CD14-positive monocyte (primary cell): ENCODE results near the gene MAD2L1BP. TPM values are rescaled to one million over a fixed set of nuclear protein-coding genes. Genes with fewer than 3 reads are reported as not detected.

ENCODE experiments used
- DNase-seq, 3 donors: peaks; one replicate each; pipeline ENCODE4 v3.0.0-alpha.2; 2011 to 2022
- H2AFZ ChIP-seq: 2 replicates; pipeline ENCODE4 v1.6.0; 2012; ENCODE audit warnings: mild to moderate bottlenecking, low read depth, low read length, inconsistent platforms; ENCODE audit not compliant: insufficient read depth, poor library complexity, severe bottlenecking
- H3K27ac ChIP-seq, 2 donors: 1 replicate in 1 of 2; 2 replicates in 1 of 2; pipeline ENCODE4 v1.5.1; 2012 to 2013; ENCODE audit warnings: low read length in 2 of 2, control low read depth in 1 of 2, inconsistent platforms in 1 of 2, low read depth in 1 of 2, mild to moderate bottlenecking in 1 of 2
- H3K27me3 ChIP-seq, 2 donors: one replicate each; pipeline versions ENCODE4 v1.6.0 to v1.6.1; 2011 to 2013; ENCODE audit warnings: low read length in 2 of 2; ENCODE audit not compliant: control insufficient read depth in 2 of 2, insufficient read depth in 2 of 2
- H3K36me3 ChIP-seq, 2 donors: replicated peaks in 1 of 2; 1 replicate in 1 of 2; 2 replicates in 1 of 2; pipeline versions ENCODE4 v1.5.1 to v1.6.1; 2012 to 2013; ENCODE audit warnings: low read length in 2 of 2, control low read depth in 1 of 2, inconsistent platforms in 1 of 2, mild to moderate bottlenecking in 1 of 2; ENCODE audit not compliant: insufficient read depth in 2 of 2, control insufficient read depth in 1 of 2
- H3K4me1 ChIP-seq, 2 donors: 1 replicate in 1 of 2; 2 replicates in 1 of 2; pipeline versions ENCODE4 v1.5.1 to v1.6.1; 2012 to 2013; ENCODE audit warnings: low read length in 2 of 2, control low read depth in 1 of 2, inconsistent platforms in 1 of 2, mild to moderate bottlenecking in 1 of 2, moderate library complexity in 1 of 2; ENCODE audit not compliant: insufficient read depth in 2 of 2, control insufficient read depth in 1 of 2
- H3K4me2 ChIP-seq: replicated peaks from 2 replicates; pipeline ENCODE3; 2012; ENCODE audit warnings: low read length, moderate library complexity, mild to moderate bottlenecking; ENCODE audit not compliant: poor library complexity, severe bottlenecking; ENCODE audit errors: extremely low read depth
- H3K4me3 ChIP-seq, 3 experiments: fragments of 200-600 bp in 1 of 3; sonication (generic) in 1 of 3; replicated peaks in 1 of 3; 1 replicate in 2 of 3; 2 replicates in 1 of 3; pipeline ENCODE4 v1.5.1; 2011 to 2013; ENCODE audit warnings: low read length in 3 of 3, mild to moderate bottlenecking in 3 of 3, control low read depth in 2 of 3, low read depth in 2 of 3, inconsistent platforms in 1 of 3, moderate library complexity in 1 of 3
- H3K79me2 ChIP-seq: 2 replicates; pipeline ENCODE4 v1.6.0; 2012; ENCODE audit warnings: mild to moderate bottlenecking, control low read depth, inconsistent platforms, low read length, moderate library complexity; ENCODE audit not compliant: insufficient read depth
- H3K9ac ChIP-seq: 2 replicates; pipeline ENCODE4 v1.6.0; 2017; ENCODE audit warnings: low read length, mild to moderate bottlenecking; ENCODE audit not compliant: insufficient read depth, poor library complexity, severe bottlenecking
- H3K9me3 ChIP-seq, 2 donors: replicated peaks in 1 of 2; 1 replicate in 1 of 2; 2 replicates in 1 of 2; pipeline versions ENCODE4 v1.5.1 to v1.6.1; 2012 to 2013; ENCODE audit warnings: low read length in 2 of 2, control low read depth in 1 of 2; ENCODE audit not compliant: control insufficient read depth in 1 of 2, insufficient read depth in 1 of 2
- H4K20me1 ChIP-seq: 2 replicates; pipeline ENCODE4 v1.6.0; 2012; ENCODE audit warnings: mild to moderate bottlenecking, low read length, control low read depth, moderate library complexity; ENCODE audit not compliant: insufficient read depth
- H3K27ac Mint-ChIP-seq, 7 donors: one replicate each; pipeline ENCODE4 v1.8.0; 2020; ENCODE audit warnings: mild to moderate bottlenecking in 7 of 7, mixed read lengths in 7 of 7, moderate library complexity in 6 of 7, inconsistent platforms in 2 of 7
- H3K27me3 Mint-ChIP-seq, 3 donors: one replicate each; pipeline ENCODE4 v1.8.0; 2021 to 2022; ENCODE audit warnings: low read depth in 3 of 3, mild to moderate bottlenecking in 3 of 3, mixed read lengths in 3 of 3, moderate library complexity in 3 of 3, inconsistent platforms in 1 of 3
- H3K36me3 Mint-ChIP-seq, 2 donors: one replicate each; pipeline ENCODE4 v1.8.0; 2020; ENCODE audit warnings: mixed read lengths in 2 of 2, inconsistent platforms in 1 of 2, mild to moderate bottlenecking in 1 of 2
- H3K4me1 Mint-ChIP-seq: one replicate; pipeline ENCODE4 v1.8.0; 2020; ENCODE audit warnings: mild to moderate bottlenecking, mixed read lengths
- H3K4me3 Mint-ChIP-seq, 2 donors: one replicate each; pipeline ENCODE4 v1.8.0; 2020; ENCODE audit warnings: mild to moderate bottlenecking in 2 of 2, mixed read lengths in 2 of 2, moderate library complexity in 1 of 2
- H3K9me3 Mint-ChIP-seq, 7 donors: one replicate each; pipeline ENCODE4 v1.8.0; 2020 to 2022; ENCODE audit warnings: mixed read lengths in 7 of 7, mild to moderate bottlenecking in 6 of 7, moderate library complexity in 6 of 7, inconsistent platforms in 2 of 7
- CTCF ChIP-seq: fragments of 200-600 bp; IDR thresholded peaks from one replicate; pipeline ENCODE4 v1.8.0; 2022; ENCODE audit warnings: antibody characterized with exemption, mild to moderate bottlenecking
- whole genome bisulfite sequencing: methylation state at CpG from one replicate; pipeline ENCODE4 v1.1.5; 2013; ENCODE audit warnings: missing lambda C conversion rate; ENCODE audit not compliant: insufficient coverage; 5-methylcytosine and 5-hydroxymethylcytosine counted together
- intact Hi-C, 2 donors: fragments of 100-400 bp; cut with micrococcal nuclease; formaldehyde crosslinking; loops; one replicate each; pipeline versions ENCODE4 v1.15.0 to v1.15.1; 2023
- polyA plus RNA-seq, 3 donors: library from polyadenylated mRNA; depleted of rRNA in 1 of 3; unstranded in 2 of 3; stranded (reverse) in 1 of 3; fragments of 300-500 nt in 2 of 3; fragments of >200 nt in 1 of 3; fragmentation: Illumina TruSeq in 2 of 3; gene quantifications; 1 replicate in 2 of 3; 2 replicates in 1 of 3; pipeline ENCODE4 v1.2.3, GENCODE V29; 2012 to 2021

Gene MAD2L1BP
- polyA plus RNA-seq, 3 donors, result 17.3 to 33.5 (median 26.5) TPM

- Histone ChIP-seq H3K27me3 (no peaks in the 10 kb centered on the region), H3K4me1 (no peaks in the 10 kb centered on the region), H3K9ac (no peak overlapping the region), H3K4me2 (no peak overlapping the region), H2AFZ (no peak overlapping the region), H3K4me3 (no peak overlapping the region), H3K27ac (no peak overlapping the region), H3K36me3 (peaks cover 79 to 100% of the 10 kb centered on the region in 2 donors), H3K9me3 (no peaks in the 10 kb centered on the region), H3K79me2 (peaks cover 27% of the 10 kb centered on the region), H4K20me1 (peaks cover 51% of the 10 kb centered on the region)
- Mint-ChIP-seq H3K27me3 (peaks cover 0 to 2% (median 0%) of the 10 kb centered on the region in 3 donors), H3K9me3 (no peaks in the 10 kb centered on the region), H3K4me1 (no peaks in the 10 kb centered on the region), H3K36me3 (peaks cover 86 to 98% of the 10 kb centered on the region in 2 donors), H3K4me3 (no peak overlapping the region), H3K27ac (peak overlapping the region in 1 of 7 donors; percentile 33)
- 98% methylated on average over 7 of the region's 7 CpGs for WGBS
- intact Hi-C loops, result no loop called here
- no peak for DNase-seq
- TF ChIP-seq CTCF, result no peak
Observed at GRCh38 chr6:43678341-43678740, 42.7 kb downstream of the MAD2L1BP start.

- peaks cover 56% of the 10 kb centered on the region for H4K20me1 ChIP-seq
Observed at GRCh38 chr6:43679057-43679456, 43.4 kb downstream of the MAD2L1BP start.

More at GRCh38 chr6:43679057-43679456, 43.4 kb downstream of the MAD2L1BP start:
- Histone ChIP-seq H3K9me3 (no peaks in the 10 kb centered on the region), H3K4me1 (peaks cover 5 to 6% of the 10 kb centered on the region in 2 donors), H3K4me2 (no peak overlapping the region), H3K27me3 (no peaks in the 10 kb centered on the region), H3K9ac (no peak overlapping the region), H3K27ac (no peak overlapping the region), H3K79me2 (peaks cover 35% of the 10 kb centered on the region), H3K36me3 (peaks cover 72 to 95% of the 10 kb centered on the region in 2 donors), H2AFZ (no peak overlapping the region), H3K4me3 (no peak overlapping the region)
- DNase-seq, result no peak
- Mint-ChIP-seq H3K27me3 (peaks cover 0 to 2% (median 0%) of the 10 kb centered on the region in 3 donors), H3K4me3 (no peak overlapping the region), H3K27ac (no peak overlapping the region), H3K36me3 (peaks cover 80 to 92% of the 10 kb centered on the region in 2 donors), H3K9me3 (no peaks in the 10 kb centered on the region), H3K4me1 (peaks cover 5% of the 10 kb centered on the region)
- TF ChIP-seq CTCF, result no peak
- WGBS, result 97% methylated on average over 5 of the region's 6 CpGs
- intact Hi-C loops, result no loop called here
